GM12872 (cell line): ENCODE measurements around the gene SFTPA1.

Source experiments
- TF ChIP-seq, protein P1 (sequence below): IDR thresholded peaks from 3 replicates; pipeline ENCODE4 v1.5.1; 2011; ENCODE audit warnings: low read depth, mild to moderate bottlenecking, low read length, moderate library complexity; ENCODE audit not compliant: insufficient read depth

Gene SFTPA1

DNA sequence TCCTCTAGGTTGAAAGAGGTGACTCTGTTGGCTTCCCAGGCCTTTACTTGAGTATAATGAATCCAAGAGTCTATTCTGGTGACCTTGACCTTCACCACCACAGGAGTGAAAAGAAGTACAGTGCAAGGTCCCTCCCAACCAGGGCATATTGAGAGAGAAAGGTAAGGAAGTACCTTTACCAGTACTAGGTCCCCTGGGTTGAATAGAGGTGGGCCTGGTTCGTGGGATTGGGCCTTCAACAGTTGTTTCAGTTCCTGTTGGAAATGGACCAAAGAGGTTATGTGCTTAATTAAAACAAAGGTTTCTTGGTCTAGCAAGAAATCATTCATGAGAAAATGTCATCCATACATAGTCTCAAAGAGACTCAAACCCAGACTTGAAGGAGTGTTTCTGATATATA is 6.4 kb upstream of the SFTPA1 start:
- TF ChIP-seq, protein P1, sequence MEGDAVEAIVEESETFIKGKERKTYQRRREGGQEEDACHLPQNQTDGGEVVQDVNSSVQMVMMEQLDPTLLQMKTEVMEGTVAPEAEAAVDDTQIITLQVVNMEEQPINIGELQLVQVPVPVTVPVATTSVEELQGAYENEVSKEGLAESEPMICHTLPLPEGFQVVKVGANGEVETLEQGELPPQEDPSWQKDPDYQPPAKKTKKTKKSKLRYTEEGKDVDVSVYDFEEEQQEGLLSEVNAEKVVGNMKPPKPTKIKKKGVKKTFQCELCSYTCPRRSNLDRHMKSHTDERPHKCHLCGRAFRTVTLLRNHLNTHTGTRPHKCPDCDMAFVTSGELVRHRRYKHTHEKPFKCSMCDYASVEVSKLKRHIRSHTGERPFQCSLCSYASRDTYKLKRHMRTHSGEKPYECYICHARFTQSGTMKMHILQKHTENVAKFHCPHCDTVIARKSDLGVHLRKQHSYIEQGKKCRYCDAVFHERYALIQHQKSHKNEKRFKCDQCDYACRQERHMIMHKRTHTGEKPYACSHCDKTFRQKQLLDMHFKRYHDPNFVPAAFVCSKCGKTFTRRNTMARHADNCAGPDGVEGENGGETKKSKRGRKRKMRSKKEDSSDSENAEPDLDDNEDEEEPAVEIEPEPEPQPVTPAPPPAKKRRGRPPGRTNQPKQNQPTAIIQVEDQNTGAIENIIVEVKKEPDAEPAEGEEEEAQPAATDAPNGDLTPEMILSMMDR = no peak

DNA sequence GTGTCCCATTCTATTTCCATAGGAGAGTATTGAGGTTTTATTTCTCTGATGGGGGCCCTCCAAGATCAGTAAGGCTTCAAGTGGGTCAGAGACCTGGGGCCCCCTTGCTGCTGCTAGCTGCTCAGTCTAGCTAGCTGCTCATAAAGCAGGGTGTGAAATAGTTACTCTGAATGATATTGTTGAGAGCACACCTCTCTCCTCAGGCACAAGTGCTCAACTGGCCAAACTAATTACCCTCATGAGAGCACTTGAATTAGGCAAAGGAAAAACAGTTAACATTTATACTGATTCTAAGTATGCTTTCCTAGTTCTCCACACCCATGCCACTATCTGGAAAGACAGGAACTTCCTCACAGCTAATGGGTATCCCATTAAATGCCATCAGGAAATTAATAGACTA is 5.4 kb upstream of the SFTPA1 start:
- TF ChIP-seq, protein P1 = no peak

DNA sequence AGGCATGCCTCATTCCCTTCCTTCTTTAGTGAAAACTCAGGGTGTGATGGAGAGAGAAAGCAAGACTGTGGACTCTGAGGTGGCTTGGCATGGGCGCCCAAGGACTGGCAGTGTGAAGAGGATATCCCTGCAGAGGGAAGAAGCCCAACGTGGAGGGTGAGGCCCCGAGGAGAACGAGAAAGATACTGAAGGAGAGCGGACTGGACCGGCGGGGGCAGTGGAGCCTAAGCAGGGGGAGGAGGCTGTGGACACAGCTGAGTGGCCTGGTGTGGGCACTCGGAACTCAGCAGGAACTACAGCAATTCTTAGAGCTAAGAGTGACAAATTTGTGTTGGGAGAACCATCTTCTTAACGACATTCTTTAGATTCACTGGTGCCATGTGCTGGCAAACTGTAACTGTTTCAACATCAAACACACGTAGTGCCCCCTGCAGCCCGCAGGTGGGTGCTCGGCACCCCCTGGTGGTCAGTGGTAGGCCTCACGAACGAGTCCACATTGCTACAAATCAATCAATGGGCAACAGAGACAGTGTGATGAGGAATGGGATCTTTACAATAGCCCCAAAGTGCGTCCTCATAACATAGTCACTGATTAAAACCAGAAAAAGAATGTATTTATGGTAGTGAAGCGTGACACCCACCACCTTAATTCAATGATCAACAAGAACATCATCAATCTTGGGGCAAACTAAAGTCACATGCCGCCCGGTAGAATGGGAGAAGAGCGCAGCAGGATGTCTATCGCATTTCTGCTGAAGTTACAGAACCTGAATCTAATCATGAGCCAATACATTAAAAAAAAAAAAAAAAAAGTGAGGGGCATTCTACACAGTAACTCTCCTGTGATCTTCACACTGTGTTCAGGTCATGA is 2.0 kb upstream of the SFTPA1 start:
- TF ChIP-seq, protein P1 = peak; percentile 85

DNA sequence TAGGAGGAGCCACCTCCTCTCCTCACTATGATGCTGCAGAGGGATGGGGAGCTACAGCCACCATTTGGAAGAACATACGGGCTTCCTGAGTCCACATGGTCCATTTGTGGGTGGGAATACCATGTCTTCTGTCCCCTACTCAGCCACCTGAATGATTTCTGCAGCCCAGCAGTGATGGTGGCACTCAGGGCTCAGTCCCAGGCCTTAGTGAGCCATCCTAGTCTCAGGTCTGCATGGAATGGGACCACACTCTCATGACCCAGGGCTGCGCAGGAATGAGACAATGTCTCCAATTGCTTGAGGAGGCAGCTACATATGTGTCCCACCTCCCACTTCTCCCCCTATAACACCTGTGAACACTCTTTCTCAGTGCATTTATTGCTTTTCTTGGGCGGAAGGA is 4.8 kb downstream of the SFTPA1 start:
- TF ChIP-seq, protein P1 = no peak

DNA sequence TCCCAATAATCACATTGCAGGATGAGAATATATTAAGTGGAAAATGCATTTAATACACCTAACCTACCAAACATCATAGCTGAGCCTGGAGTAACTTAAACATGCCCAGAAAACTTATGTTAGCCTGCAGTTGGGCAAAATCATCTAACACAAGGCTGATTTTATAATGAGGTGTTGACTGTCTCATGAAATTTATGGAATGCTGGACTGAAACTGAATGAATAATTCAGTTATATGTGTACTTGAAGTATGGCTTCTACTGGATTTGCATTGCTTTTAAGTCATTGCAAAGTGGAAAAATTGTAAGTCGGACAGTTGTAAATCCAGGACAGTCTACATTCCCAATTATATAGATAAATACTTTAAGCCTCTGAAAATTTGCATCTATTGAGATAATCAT is 5.4 kb downstream of the SFTPA1 start:
- TF ChIP-seq, protein P1 = no peak

DNA sequence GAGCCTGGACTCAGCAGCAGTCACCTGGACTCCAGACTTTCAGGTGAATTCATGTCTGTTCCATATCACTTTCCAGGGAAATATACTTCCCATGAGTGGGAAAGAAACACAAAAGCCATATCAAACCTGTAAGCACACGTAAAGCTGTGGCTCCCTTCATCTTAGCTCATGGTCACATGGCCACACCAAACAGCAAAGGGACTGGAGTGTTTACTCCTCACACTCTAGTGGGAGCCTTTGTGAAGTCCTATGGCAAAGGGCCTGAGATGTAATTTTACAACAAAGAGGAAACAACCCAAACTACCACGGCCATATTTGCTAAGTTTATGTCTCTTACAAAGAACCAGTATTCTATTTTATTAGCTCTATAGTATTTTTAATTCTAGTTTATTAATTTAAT is 16.3 kb downstream of the SFTPA1 start:
- TF ChIP-seq, protein P1 = no peak

DNA sequence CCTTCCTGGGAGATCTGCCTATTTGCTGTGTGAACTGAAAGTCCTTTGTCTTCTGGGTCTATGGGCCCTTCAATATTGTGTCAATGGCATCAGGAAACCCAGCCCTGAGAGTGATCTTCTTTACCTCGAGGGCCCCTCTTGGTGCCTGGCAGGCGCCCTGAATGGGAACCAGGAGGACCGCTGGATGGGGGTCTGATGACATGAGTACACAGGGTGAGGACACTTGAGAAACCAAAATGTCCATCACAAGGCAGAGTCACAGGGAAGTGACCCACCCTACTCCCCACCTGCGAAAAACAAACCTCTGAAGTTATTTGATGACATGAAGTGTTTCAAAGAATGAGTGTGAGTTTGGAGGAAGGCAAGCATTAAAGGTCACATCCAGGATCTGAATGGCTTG is 17.3 kb downstream of the SFTPA1 start:
- TF ChIP-seq, protein P1 = no peak
